GM12878 (cell line): ENCODE results near the gene SPHKAP. TPM values are rescaled to one million over a fixed set of nuclear protein-coding genes. Genes with fewer than 3 reads are reported as not detected.

Experiments
- ATAC-seq: fragments of 200-7000 bp; cut with Tn5 transposase; 3 replicates; pipeline ENCODE4 v1.9.1; 2020; ENCODE audit warnings: mild to moderate bottlenecking, moderate library complexity
- BruUV-seq: library from RNA; stranded (reverse); fragments of 400-500 nt; replicated peaks from 2 replicates; lab custom pipeline; 2021; lab: Mats Ljungman, UMichigan
- CTCF ChIA-PET: fragments of 300-600 bp; sonication (Branson Sonifier 250); formaldehyde crosslinking; extraction: SDS; loops from one replicate; lab custom pipeline; 2021; ENCODE audit warnings: inconsistent platforms; lab: Yijun Ruan, JAX
- POLR2A ChIA-PET: fragments of 350-600 bp; formaldehyde crosslinking; extraction: SDS; loops from one replicate; lab custom pipeline; 2021; ENCODE audit warnings: inconsistent platforms; lab: Charles Lee
- RAD21 ChIA-PET: fragments of 300-600 bp; sonication (Branson Sonifier 250); formaldehyde crosslinking; loops from one replicate; lab custom pipeline; 2023; ENCODE audit warnings: antibody characterized with exemption; ENCODE audit not compliant: unreplicated experiment; lab: Charles Lee
- SMC1A ChIA-PET: fragments of 300-600 bp; sonication (Branson Sonifier 250); formaldehyde crosslinking; loops from one replicate; lab custom pipeline; 2023; ENCODE audit not compliant: unreplicated experiment, uncharacterized antibody; lab: Charles Lee
- DNase-seq: peaks from one replicate; pipeline ENCODE4 v3.0.0-alpha.2; 2011; ENCODE audit warnings: low read depth, low spot score
- FAIRE-seq: peaks from 3 replicates; lab custom pipeline; 2011; peaks lifted over from hg19 to GRCh38; lab: Jason Lieb, UNC
- H2AFZ ChIP-seq: 2 replicates; pipeline ENCODE4 v1.6.0; 2011; ENCODE audit warnings: low read depth, low read length, control low read depth; ENCODE audit not compliant: control insufficient read depth
- H3K27ac ChIP-seq: 2 replicates; pipeline ENCODE4 v1.5.1; 2011; ENCODE audit warnings: control low read depth; ENCODE audit not compliant: control insufficient read depth, insufficient read depth
- H3K27me3 ChIP-seq, 2 experiments: replicated peaks in 1 of 2; 2 replicates each; pipeline versions ENCODE4 v1.6.0 to v1.6.1; 2011; ENCODE audit warnings: low read length in 1 of 2; ENCODE audit not compliant: control insufficient read depth in 2 of 2, insufficient read depth in 2 of 2
- H3K36me3 ChIP-seq, 2 experiments: 2 replicates each; pipeline ENCODE4 v1.5.1; 2011; ENCODE audit warnings: low read length in 1 of 2; ENCODE audit not compliant: control insufficient read depth in 2 of 2, insufficient read depth in 2 of 2
- H3K4me1 ChIP-seq: 2 replicates; pipeline ENCODE4 v1.6.1; 2011; ENCODE audit warnings: mild to moderate bottlenecking, low read length, moderate library complexity, mixed read lengths; ENCODE audit not compliant: control insufficient read depth, insufficient read depth
- H3K4me2 ChIP-seq: 2 replicates; pipeline ENCODE4 v1.6.0; 2011; ENCODE audit warnings: control low read depth; ENCODE audit not compliant: control insufficient read depth, insufficient read depth
- H3K4me3 ChIP-seq: fragments of 200-600 bp; sonication (generic); 2 replicates; pipeline ENCODE4 v1.5.1; 2016
- H3K79me2 ChIP-seq: 2 replicates; pipeline ENCODE4 v1.6.0; 2011; ENCODE audit warnings: low read length; ENCODE audit not compliant: control insufficient read depth, insufficient read depth
- H3K9ac ChIP-seq: 2 replicates; pipeline ENCODE4 v1.8.0; 2011; ENCODE audit warnings: low read length, control low read depth, mixed read lengths; ENCODE audit not compliant: control insufficient read depth, insufficient read depth
- H3K9me3 ChIP-seq: replicated peaks from 3 replicates; pipeline ENCODE4 v1.5.1; 2011; ENCODE audit warnings: mild to moderate bottlenecking, low read length; ENCODE audit not compliant: control insufficient read depth, insufficient read depth
- H4K20me1 ChIP-seq: 2 replicates; pipeline ENCODE4 v1.6.0; 2011; ENCODE audit not compliant: control insufficient read depth, insufficient read depth
- CHD4 ChIP-seq: fragments of 200-600 bp; sonication (generic); IDR thresholded peaks from 2 replicates; pipeline ENCODE4 v1.6.1; 2016; ENCODE audit warnings: mild to moderate bottlenecking
- CREB1 ChIP-seq: IDR thresholded peaks from 2 replicates; pipeline ENCODE4 v1.6.1; 2012; ENCODE audit warnings: low read depth, mild to moderate bottlenecking, inconsistent platforms
- HDAC6 ChIP-seq: fragments of 200-600 bp; sonication (generic); IDR thresholded peaks from one replicate; pipeline ENCODE4 v1.8.0; 2017; ENCODE audit warnings: antibody characterized with exemption; ENCODE audit not compliant: unreplicated experiment
- JUNB ChIP-seq: IDR thresholded peaks from 2 replicates; pipeline ENCODE4 v1.6.1; 2016; ENCODE audit warnings: antibody characterized with exemption, mild to moderate bottlenecking
- MXI1 ChIP-seq: fragments of 150-350 bp; IDR thresholded peaks from 2 replicates; pipeline ENCODE4 v1.6.1; 2011; ENCODE audit warnings: low read depth, mild to moderate bottlenecking, inconsistent platforms, low read length, improper control_type of control experiment
- NR2C2 ChIP-seq: IDR thresholded peaks from 2 replicates; pipeline ENCODE4 v1.6.1; 2011; ENCODE audit warnings: borderline replicate concordance, low read depth; ENCODE audit not compliant: control insufficient read depth, insufficient read length
- NR2F1 ChIP-seq: fragments of 450-650 bp; conservative IDR thresholded peaks from 2 replicates; pipeline ENCODE4 v1.6.1; 2017; ENCODE audit warnings: mild to moderate bottlenecking
- POLR2A ChIP-seq: IDR thresholded peaks from 2 replicates; pipeline ENCODE4 v1.6.1; 2011; ENCODE audit warnings: low read depth, mild to moderate bottlenecking, low read length
- SIN3A ChIP-seq: IDR thresholded peaks from 2 replicates; pipeline ENCODE4 v1.6.1; 2012; ENCODE audit warnings: low read depth, low read length, improper control_type of control experiment
- SMARCA5 ChIP-seq: fragments of 450-650 bp; IDR thresholded peaks from 2 replicates; pipeline ENCODE4 v1.6.1; 2017; ENCODE audit warnings: mild to moderate bottlenecking
- SP1 ChIP-seq: IDR thresholded peaks from one replicate; pipeline ENCODE4 v1.6.1; 2011; ENCODE audit warnings: low read depth, low read length
- STAT3 ChIP-seq: IDR thresholded peaks from 2 replicates; pipeline ENCODE4 v1.6.1; 2011; ENCODE audit warnings: low read depth, low read length, improper control_type of control experiment
- SUPT20H ChIP-seq: IDR thresholded peaks from 2 replicates; pipeline ENCODE4 v1.6.1; 2011; ENCODE audit warnings: low read depth, mild to moderate bottlenecking, low read length, moderate library complexity, borderline replicate concordance; ENCODE audit not compliant: control insufficient read depth
- WGBS: methylation state at CpG from one replicate; pipeline ENCODE4 v1.1.6; 2016; ENCODE audit warnings: low lambda C conversion rate; ENCODE audit not compliant: insufficient replicate concordance, insufficient coverage; ENCODE audit errors: missing lambda C conversion rate; 5-methylcytosine and 5-hydroxymethylcytosine counted together
- in situ Hi-C: fragments of 300-500 bp; cut with MboI; formaldehyde crosslinking; loops from 9 replicates; pipeline ENCODE4 v1.14.3; 2018; ENCODE audit warnings: mixed read lengths
- intact Hi-C: fragments of 100-400 bp; cut with micrococcal nuclease; formaldehyde crosslinking; loops from one replicate; pipeline ENCODE4 v1.14.2; 2022; ENCODE audit not compliant: unreplicated experiment
- polyA plus RNA-seq, 11 experiments: library from polyadenylated mRNA; depleted of rRNA in 4 of 11; unstranded in 6 of 11; stranded (reverse) in 5 of 11; fragments of >200 nt; fragmentation: Nextera tagmentation in 4 of 11; fragmentation: Illumina TruSeq in 1 of 11; extraction: Ambion mirVana in 4 of 11; extraction: Trizol in 1 of 11; gene quantifications; 1 replicate in 1 of 11; 2 replicates in 10 of 11; pipeline versions ENCODE4 v1.2.1 to v1.2.3, GENCODE V29; 2011 to 2016; ENCODE audit warnings: inconsistent platforms in 2 of 11, missing spikeins in 2 of 11, low read depth in 1 of 11
- total RNA-seq, 4 experiments: library from RNA; depleted of rRNA in 3 of 4; stranded (reverse); fragments of >200 nt in 3 of 4; fragmentation: Illumina TruSeq in 1 of 4; extraction: Trizol in 1 of 4; gene quantifications; 2 replicates each; pipeline versions ENCODE4 v1.2.1 to v1.2.3, GENCODE V29; 2013 to 2021
- TF ChIP-seq, protein P1 (sequence below): IDR thresholded peaks from 2 replicates; pipeline ENCODE4 v1.6.1; 2012; ENCODE audit warnings: low read depth, low read length, improper control_type of control experiment

Gene SPHKAP
- total and polyA plus RNA-seq, 10 of the 15 experiments (the other 5 are each of a cell fraction or from before 2014, with no cell fraction given): 0.03 TPM; not detected in 9

DNA sequence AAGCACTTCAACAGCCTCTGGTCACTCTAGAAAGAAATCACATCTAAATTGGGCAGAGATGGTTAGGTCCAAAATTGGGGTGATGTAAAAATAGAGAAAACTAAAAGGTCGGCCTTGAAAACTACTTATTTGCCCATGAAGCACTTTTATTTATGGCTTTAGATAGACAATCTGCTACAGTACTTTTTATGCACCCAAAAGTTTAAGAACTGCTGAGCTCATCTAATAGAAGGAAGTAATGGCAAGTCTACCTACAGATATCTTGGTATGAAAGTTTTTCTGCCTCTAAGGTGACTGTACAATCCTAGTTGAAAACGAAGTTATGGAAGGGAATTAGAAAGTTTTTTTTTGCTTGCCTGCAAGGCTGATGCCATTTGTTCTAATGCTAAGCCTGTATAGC is 46.2 kb downstream of the SPHKAP start:
- BruUV-seq: no TSS peak
- ChIA-PET POLR2A (no interaction called here), RAD21 (no interaction called here), CTCF (no interaction called here), SMC1A (no interaction called here)
- Histone ChIP-seq H3K4me1 (no peaks in the 10 kb centered on the region), H4K20me1 (no peaks in the 10 kb centered on the region), H3K27ac (no peak overlapping the region), H3K4me3 (no peak overlapping the region), H3K79me2 (no peaks in the 10 kb centered on the region), H3K27me3 (no peaks in the 10 kb centered on the region), H3K9ac (no peak overlapping the region), H3K9me3 (no peaks in the 10 kb centered on the region; the same call in 2 of the 3 replicates), H3K36me3 (no peaks in the 10 kb centered on the region), H3K4me2 (no peak overlapping the region), H2AFZ (no peak overlapping the region)
- in situ Hi-C loops: no loop called here
- FAIRE-seq: no peak
- no peak for ATAC-seq
- TF ChIP-seq POLR2A (no peak), SIN3A (no peak), SMARCA5 (no peak), SP1 (no peak), SUPT20H (no peak), HDAC6 (no peak), NR2C2 (no peak), MXI1 (no peak), NR2F1 (no peak), CREB1 (no peak), JUNB (no peak), CHD4 (no peak), STAT3 (no peak)
- TF ChIP-seq, protein P1, sequence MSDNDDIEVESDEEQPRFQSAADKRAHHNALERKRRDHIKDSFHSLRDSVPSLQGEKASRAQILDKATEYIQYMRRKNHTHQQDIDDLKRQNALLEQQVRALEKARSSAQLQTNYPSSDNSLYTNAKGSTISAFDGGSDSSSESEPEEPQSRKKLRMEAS: no peak
- intact Hi-C loops: no loop called here
- no peak for DNase-seq
- 0% methylated on average over 2 of the region's 2 CpGs for WGBS
